H1 (cell line): ENCODE measurements around the gene MIER2. TPM values are rescaled to one million over a fixed set of nuclear protein-coding genes. Genes with fewer than 3 reads are reported as not detected.

Source experiments
- POLR2AphosphoS5 ChIP-seq: IDR thresholded peaks from 2 replicates; pipeline ENCODE4 v1.6.1; 2011; ENCODE audit warnings: low read depth, low read length
- RFX5 ChIP-seq: IDR thresholded peaks from 2 replicates; pipeline ENCODE4 v1.6.1; 2011; ENCODE audit warnings: low read depth, low read length, improper control_type of control experiment, borderline replicate concordance
- RXRA ChIP-seq: IDR thresholded peaks from 2 replicates; pipeline ENCODE4 v1.6.1; 2011; ENCODE audit warnings: low read depth, mild to moderate bottlenecking, low read length, moderate library complexity; ENCODE audit not compliant: insufficient read depth
- polyA plus RNA-seq, 7 experiments: library from polyadenylated mRNA; depleted of rRNA in 3 of 7; stranded (reverse) in 5 of 7; unstranded in 2 of 7; fragments of >200 nt in 5 of 7; fragments of 200-250 nt in 2 of 7; gene quantifications; 1 replicate in 5 of 7; 2 replicates in 1 of 7; 4 replicates in 1 of 7; pipeline versions ENCODE4 v1.2.1 to v1.2.3, GENCODE V29; 2011 to 2013; ENCODE audit warnings: missing spikeins in 2 of 7, mixed read lengths in 2 of 7
- total RNA-seq: library from RNA; stranded (reverse); fragmentation: NEBNext Ultra II Directional; extraction: Animal tissue kit (Norgen Biotek cat#: 25700); gene quantifications from 2 replicates; pipeline ENCODE4 v1.2.1, GENCODE V29; 2021

MIER2 gene
- total and polyA plus RNA-seq, 2 of the 8 experiments (the other 6 are each of a cell fraction or from before 2014, with no cell fraction given): 30.3 to 48.3 TPM

DNA sequence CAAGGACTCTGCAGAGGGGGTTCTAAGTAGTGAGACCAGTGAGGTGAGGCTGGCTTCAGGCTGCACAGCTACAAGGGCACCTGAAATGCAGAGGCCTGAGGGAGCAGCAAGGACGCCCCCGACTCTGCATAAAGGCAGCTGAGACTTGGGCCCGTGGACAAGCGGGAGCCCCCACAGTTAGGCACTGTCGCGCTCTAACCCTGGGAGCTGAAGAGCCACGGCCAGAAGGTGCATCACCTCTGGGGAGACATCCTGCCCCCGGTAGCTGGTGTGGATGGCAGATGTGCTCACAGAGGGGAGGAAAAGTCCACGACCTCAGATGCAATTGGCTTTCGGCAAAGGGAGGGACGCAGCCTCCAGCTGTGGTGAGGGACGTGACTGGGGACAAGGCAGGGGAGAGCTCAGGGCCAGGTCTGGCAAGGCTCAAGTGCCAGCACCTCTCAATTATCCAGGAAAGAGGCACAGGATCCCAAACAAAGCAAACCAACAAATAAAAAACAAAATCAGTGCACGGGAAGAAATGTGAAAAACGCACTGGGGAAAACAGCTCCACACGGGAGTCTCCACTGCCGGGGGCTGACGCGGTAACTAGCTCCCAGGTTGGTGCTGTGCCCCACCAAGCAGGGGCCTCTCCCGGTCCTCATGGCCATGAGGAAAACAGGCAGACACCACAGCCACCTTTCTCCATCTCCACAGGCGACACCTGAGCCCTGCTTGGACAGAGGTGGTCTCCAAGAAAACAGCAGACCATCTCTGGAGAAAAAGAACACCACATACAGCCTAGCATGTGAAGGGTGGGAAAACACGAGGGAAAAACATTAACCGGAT lies 30.4 kb downstream of the MIER2 start (continued):
- no peak for TF ChIP-seq POLR2AphosphoS5
- TF ChIP-seq RFX5: no peak
- TF ChIP-seq RXRA: no peak
- TF ChIP-seq, all 59 proteins: peak for 0
